Immature natural killer cell (primary cell): Measurements from ENCODE around the gene DYNC1LI1. TPM values are rescaled to one million over a fixed set of nuclear protein-coding genes. Genes with fewer than 3 reads are reported as not detected.

ENCODE experiments used
- DNase-seq, 3 donors: peaks; one replicate each; pipeline ENCODE4 v3.0.0; 2022; ENCODE audit warnings: mixed read lengths in 1 of 3
- H3K27ac Mint-ChIP-seq, 6 donors: one replicate each; pipeline ENCODE4 v1.8.0; 2020; ENCODE audit warnings: mixed read lengths in 6 of 6, mild to moderate bottlenecking in 5 of 6, inconsistent platforms in 4 of 6, moderate library complexity in 3 of 6
- H3K27me3 Mint-ChIP-seq, 3 donors: one replicate each; pipeline ENCODE4 v1.8.0; 2020 to 2021; ENCODE audit warnings: low read depth in 3 of 3, mild to moderate bottlenecking in 3 of 3, mixed read lengths in 3 of 3, moderate library complexity in 3 of 3, inconsistent platforms in 1 of 3
- H3K36me3 Mint-ChIP-seq, 3 donors: one replicate each; pipeline ENCODE4 v1.8.0; 2020; ENCODE audit warnings: mixed read lengths in 3 of 3, inconsistent platforms in 2 of 3, mild to moderate bottlenecking in 2 of 3
- H3K4me1 Mint-ChIP-seq, 2 donors: one replicate each; pipeline ENCODE4 v1.8.0; 2020; ENCODE audit warnings: inconsistent platforms in 2 of 2, mild to moderate bottlenecking in 2 of 2, mixed read lengths in 2 of 2, moderate library complexity in 1 of 2
- H3K4me3 Mint-ChIP-seq, 5 donors: one replicate each; pipeline ENCODE4 v1.8.0; 2020; ENCODE audit warnings: mild to moderate bottlenecking in 5 of 5, mixed read lengths in 5 of 5, inconsistent platforms in 3 of 5, moderate library complexity in 3 of 5
- H3K9me3 Mint-ChIP-seq, 6 donors: one replicate each; pipeline ENCODE4 v1.8.0; 2020; ENCODE audit warnings: mild to moderate bottlenecking in 6 of 6, mixed read lengths in 6 of 6, inconsistent platforms in 4 of 6, moderate library complexity in 3 of 6
- polyA plus RNA-seq, 3 donors: library from polyadenylated mRNA; unstranded; fragments of 300-500 nt; fragmentation: Illumina TruSeq; gene quantifications; one replicate each; pipeline ENCODE4 v1.2.3, GENCODE V29; 2021

Gene DYNC1LI1
- polyA plus RNA-seq, 3 donors from 2014 or later = 25.4 to 30.8 (median 26.8) TPM

DNA sequence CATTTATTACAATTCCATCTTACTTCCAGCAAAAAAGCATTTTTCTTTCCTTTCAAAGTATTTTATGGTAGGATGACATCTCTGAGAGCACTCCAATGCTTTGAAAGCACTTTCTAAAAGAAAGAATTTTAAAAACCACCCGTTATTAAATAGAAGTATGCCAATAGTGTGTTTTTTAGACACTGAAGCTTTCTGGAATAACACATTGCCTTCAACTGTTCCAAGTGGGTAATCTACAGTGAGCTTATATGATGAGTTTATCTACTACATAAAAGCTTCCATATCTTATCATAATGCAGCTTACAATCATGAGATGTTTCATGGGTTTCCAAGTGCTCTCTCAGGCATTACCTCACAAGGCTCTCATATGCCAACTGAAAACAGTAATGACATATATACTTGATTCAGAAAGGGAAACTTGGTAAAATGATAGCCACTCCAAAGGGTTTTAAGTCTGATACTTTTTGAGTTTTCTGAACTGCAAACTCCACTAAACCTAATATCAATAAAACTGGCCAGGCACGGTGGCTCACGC lies 82.1 kb downstream of the DYNC1LI1 start:
- Mint-ChIP-seq H3K4me3 (no peak overlapping the region), H3K36me3 (peaks cover 14 to 31% (median 22%) of the 10 kb centered on the region in 3 donors), H3K4me1 (peaks cover 4 to 31% of the 10 kb centered on the region in 2 donors), H3K27me3 (peaks cover 0 to 2% (median 0%) of the 10 kb centered on the region in 3 donors), H3K27ac (peak overlapping the region in 2 of 6 donors; percentile 16 to 31), H3K9me3 (no peaks in the 10 kb centered on the region)
- no peak for DNase-seq

DNA sequence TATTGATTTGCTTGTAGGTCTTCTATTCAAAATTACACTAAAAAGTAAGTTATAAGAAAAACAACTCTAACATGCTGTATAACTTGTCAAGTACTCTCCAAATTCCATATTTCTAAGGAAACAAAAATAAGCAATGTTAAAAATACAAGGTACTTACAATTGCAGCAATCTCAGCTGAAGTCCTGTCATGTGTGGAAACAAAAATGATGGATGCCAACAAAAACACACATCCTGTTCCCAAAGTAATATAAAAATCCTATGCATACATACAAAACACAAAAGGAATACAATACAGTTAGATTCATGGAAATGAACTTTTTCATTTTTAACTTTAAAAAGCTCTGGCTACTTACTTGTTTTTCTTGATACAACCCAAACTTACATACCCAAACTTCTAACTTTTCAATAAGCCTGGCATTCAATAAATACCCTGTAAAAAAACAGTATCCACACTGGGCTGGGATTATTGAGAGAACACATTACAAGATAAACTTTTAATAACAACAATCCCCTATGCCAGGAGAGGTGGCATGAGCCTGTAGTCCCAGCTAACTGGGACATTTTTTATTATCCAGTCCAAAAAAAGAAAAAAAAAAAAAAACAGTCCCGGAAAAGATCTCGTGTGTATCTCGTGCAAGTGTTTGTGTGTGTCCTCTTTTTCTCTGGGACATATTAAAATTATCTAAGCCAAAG lies 82.7 kb downstream of the DYNC1LI1 start:
- no peaks in the 10 kb centered on the region for H3K9me3 Mint-ChIP-seq
- H3K4me3 Mint-ChIP-seq = no peak overlapping the region
- H3K36me3 Mint-ChIP-seq = peaks cover 14 to 31% (median 25%) of the 10 kb centered on the region in 3 donors
- H3K27ac Mint-ChIP-seq = peak overlapping the region in 1 of 6 donors; percentile 16
- H3K4me1 Mint-ChIP-seq = peaks cover 4 to 34% of the 10 kb centered on the region in 2 donors
- no peak for DNase-seq
- peaks cover 0 to 2% (median 0%) of the 10 kb centered on the region in 3 donors for H3K27me3 Mint-ChIP-seq

DNA sequence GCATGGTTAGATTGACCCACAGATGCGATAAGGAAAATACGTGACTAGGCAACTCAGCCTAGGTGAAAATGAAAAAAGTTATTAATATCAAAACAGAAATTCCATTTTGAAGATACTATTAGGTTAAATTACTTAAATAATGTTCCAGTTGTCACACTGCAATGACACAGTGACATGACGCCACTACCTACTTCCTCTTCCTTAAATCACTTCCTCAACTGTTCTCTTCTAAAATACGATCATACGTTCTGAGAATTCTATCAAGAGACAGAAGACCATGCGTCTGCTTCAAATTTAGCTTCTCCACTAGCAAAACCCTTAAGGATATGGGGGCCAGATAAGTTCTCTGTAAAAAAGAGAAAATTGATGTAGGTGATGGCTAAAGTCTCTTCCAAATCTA lies 86.2 kb downstream of the DYNC1LI1 start:
- no peak for DNase-seq
- Mint-ChIP-seq H3K27me3 (peaks cover 0 to 2% (median 0%) of the 10 kb centered on the region in 3 donors), H3K4me1 (peaks cover 11 to 58% of the 10 kb centered on the region in 2 donors), H3K36me3 (peaks cover 27 to 46% (median 43%) of the 10 kb centered on the region in 3 donors), H3K27ac (peak overlapping the region in 2 of 6 donors; percentile 0 to 72), H3K4me3 (no peak overlapping the region), H3K9me3 (no peaks in the 10 kb centered on the region)

DNA sequence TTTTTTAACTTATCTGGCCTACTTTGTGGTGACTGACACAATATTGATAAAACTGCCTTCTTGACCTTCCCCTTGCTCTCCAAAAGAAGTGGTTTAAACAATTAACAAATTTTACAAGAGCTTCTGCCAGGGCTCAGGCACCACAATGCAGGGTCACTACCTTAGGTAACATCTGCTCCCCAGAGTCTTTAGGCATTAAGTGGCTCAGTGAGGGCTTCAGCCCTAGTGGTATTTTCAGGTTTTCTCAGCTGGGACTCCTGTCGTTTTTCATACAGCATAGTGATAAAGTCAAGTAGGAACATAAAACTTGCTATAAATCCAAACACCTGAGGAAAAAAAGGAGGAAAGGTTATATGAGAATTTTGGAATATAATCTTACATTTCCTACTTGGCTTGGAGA lies 86.9 kb downstream of the DYNC1LI1 start:
- Mint-ChIP-seq H3K4me3 (no peak overlapping the region), H3K4me1 (peaks cover 11 to 64% of the 10 kb centered on the region in 2 donors), H3K36me3 (peaks cover 29 to 46% (median 45%) of the 10 kb centered on the region in 3 donors), H3K27ac (no peak overlapping the region), H3K9me3 (no peaks in the 10 kb centered on the region), H3K27me3 (peaks cover 0 to 2% (median 0%) of the 10 kb centered on the region in 3 donors)
- no peak for DNase-seq

DNA sequence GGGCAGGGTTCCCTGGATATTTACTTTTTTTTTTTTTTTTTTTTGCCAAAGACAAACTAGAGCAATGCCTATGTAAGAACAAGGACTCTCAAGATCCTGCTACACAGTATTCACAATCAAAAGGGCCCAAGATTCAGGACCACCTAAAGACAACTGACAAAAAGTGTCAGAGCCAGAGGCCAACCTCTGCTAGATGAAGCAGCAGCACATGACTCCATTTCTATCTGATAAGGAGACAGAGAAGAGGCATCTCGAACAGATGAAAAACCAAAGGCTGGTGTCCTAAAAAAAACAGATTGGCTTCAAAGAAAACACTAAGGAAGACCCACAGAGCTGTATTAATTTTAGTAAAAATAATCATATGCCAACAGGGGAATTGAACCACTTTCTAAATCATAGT lies 88.0 kb downstream of the DYNC1LI1 start:
- Mint-ChIP-seq H3K27me3 (peaks cover 0 to 2% (median 0%) of the 10 kb centered on the region in 3 donors), H3K4me1 (peaks cover 11 to 61% of the 10 kb centered on the region in 2 donors), H3K4me3 (no peak overlapping the region), H3K9me3 (no peaks in the 10 kb centered on the region), H3K36me3 (peaks cover 29 to 54% (median 41%) of the 10 kb centered on the region in 3 donors), H3K27ac (peak overlapping the region in 1 of 6 donors; percentile 71)
- DNase-seq = no peak

DNA sequence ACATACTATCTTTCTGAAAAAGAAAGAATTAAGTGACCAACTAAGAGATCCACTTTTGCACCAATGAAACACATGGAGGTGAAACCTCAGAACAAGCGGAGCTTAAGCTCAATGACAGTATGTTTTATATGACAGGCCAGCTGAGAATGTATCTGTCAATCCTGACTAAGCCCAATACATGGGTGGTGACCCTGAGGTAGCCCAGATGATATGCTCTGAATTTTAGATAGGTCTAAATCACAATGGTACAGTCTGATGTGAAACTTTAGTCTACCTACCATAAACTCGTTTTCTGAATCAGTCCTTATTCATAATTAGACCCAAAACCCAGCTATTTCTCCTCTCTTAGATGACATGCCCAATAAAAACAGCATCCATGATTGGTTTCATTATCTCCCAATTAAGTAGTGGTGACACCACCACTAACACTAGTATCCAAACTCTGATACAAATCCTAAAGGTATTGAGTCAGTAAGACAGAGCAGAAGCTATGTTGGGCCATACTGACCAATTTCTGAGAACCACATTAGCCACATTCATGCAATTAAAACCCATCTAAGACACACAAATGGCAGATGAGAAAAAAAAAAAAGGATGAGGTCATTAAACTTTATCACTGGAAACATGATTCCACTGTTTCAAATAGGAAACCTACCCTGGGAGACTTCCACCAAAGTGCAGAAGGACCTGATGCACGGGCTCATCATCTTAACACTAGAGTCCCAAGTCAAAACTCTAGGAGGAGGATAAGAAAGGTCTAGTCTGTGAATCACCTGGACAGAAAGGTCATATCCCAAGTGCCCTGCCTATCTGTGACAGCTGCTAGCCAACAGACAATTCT lies 88.6 kb downstream of the DYNC1LI1 start:
- Mint-ChIP-seq H3K27me3 (peaks cover 0 to 4% (median 0%) of the 10 kb centered on the region in 3 donors), H3K4me1 (peaks cover 11 to 64% of the 10 kb centered on the region in 2 donors), H3K36me3 (peaks cover 31 to 54% (median 40%) of the 10 kb centered on the region in 3 donors)

DNA sequence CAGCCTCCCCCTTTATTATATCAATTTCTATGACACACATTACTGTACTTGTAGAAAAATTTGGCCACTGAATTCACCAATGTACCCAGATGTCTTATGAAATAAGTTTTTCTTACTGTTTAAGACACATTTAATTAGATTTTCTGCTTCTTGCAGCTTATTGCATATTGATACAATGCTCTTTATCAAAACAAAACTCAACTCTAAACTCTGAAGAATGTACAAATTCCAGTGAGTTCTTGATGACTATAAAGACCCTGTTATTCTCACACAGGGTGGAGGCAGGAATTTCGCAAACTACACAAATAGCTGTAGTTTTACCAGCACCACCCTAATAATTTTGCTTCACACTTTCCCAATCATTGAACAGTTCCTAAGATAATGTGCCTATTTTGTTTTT lies 90.1 kb downstream of the DYNC1LI1 start:
- Mint-ChIP-seq H3K9me3 (no peaks in the 10 kb centered on the region), H3K27ac (peak overlapping the region in 1 of 6 donors; percentile 18), H3K4me3 (no peak overlapping the region), H3K27me3 (peaks cover 0 to 4% (median 0%) of the 10 kb centered on the region in 3 donors), H3K4me1 (peaks cover 11 to 63% of the 10 kb centered on the region in 2 donors), H3K36me3 (peaks cover 29 to 47% (median 38%) of the 10 kb centered on the region in 3 donors)
- no peak for DNase-seq

More for the DNA sequence above, 88.6 kb downstream of the DYNC1LI1 start:
- no peak overlapping the region for H3K4me3 Mint-ChIP-seq
- DNase-seq = no peak
- H3K27ac Mint-ChIP-seq = peak overlapping the region in 1 of 6 donors; percentile 69
- no peaks in the 10 kb centered on the region for H3K9me3 Mint-ChIP-seq

Other genes with a start within 250 kb of the DYNC1LI1 start
- 10 to 100 TPM; 16.8 to 29.8 (median 28.2) TPM for gene CMTM7, start 179.0 kb downstream of the DYNC1LI1 start, polyA plus RNA-seq
- gene CMTM6, start 68.0 kb downstream of the DYNC1LI1 start, polyA plus RNA-seq = 100 to 1,000 TPM in 2 of 3 donors, 10 to 100 TPM in 1; 92.6 to 153 (median 114) TPM
- 10 to 100 TPM; 23.6 to 36.7 (median 26.6) TPM for gene CNOT10, start 114.3 kb upstream of the DYNC1LI1 start, polyA plus RNA-seq
- gene TRIM71, start 247.1 kb upstream of the DYNC1LI1 start, polyA plus RNA-seq = not detected